Midbrain (tissue), 1 donor: Measurements from ENCODE around the gene WDR37.
"Not testable (repeated sequence)": the region's sequence is repeated elsewhere in the genome, so short reads cannot be mapped to it uniquely, and the experiment has no call there.

Experiments used
- DNase-seq: peaks from one replicate; lab custom pipeline; 2025; lab: John Stamatoyannopoulos, UW

Gene WDR37

GRCh38 chr10:1107679-1108078, 51.5 kb downstream of the WDR37 start:
- no peak for DNase-seq

GRCh38 chr10:1109795-1110673, 53.8 kb downstream of the WDR37 start:
- DNase-seq, result peak; percentile 36

GRCh38 chr10:1110674-1111119, 54.5 kb downstream of the WDR37 start:
- no peak for DNase-seq

- DNase-seq, result no peak
Observed at GRCh38 chr10:1114315-1114714, 58.1 kb downstream of the WDR37 start.

GRCh38 chr10:1114719-1115606, 58.8 kb downstream of the WDR37 start:
- no peak for DNase-seq

- no peak for DNase-seq
Observed at GRCh38 chr10:1115607-1115955, 59.4 kb downstream of the WDR37 start.

GRCh38 chr10:1116051-1116450, 59.9 kb downstream of the WDR37 start:
- no peak for DNase-seq

GRCh38 chr10:1116696-1117280, 60.6 kb downstream of the WDR37 start:
- no peak for DNase-seq

- no peak for DNase-seq
Observed at GRCh38 chr10:1117651-1118050, 61.5 kb downstream of the WDR37 start.

- not testable (repeated sequence) for DNase-seq
Observed at GRCh38 chr10:1118318-1118717, 62.1 kb downstream of the WDR37 start.

GRCh38 chr10:1119027-1119426, 62.8 kb downstream of the WDR37 start:
- no peak for DNase-seq

- no peak for DNase-seq
Observed at GRCh38 chr10:1119501-1119900, 63.3 kb downstream of the WDR37 start.

- DNase-seq, result no peak
Observed at GRCh38 chr10:1120306-1120705, 64.1 kb downstream of the WDR37 start.

GRCh38 chr10:1120801-1121211, 64.6 kb downstream of the WDR37 start:
- DNase-seq, result no peak

- DNase-seq, result no peak
Observed at GRCh38 chr10:1121271-1121970, 65.2 kb downstream of the WDR37 start.

GRCh38 chr10:1122349-1122748, 66.2 kb downstream of the WDR37 start:
- no peak for DNase-seq

- no peak for DNase-seq
Observed at GRCh38 chr10:1123198-1123597, 67.0 kb downstream of the WDR37 start.

- no peak for DNase-seq
Observed at GRCh38 chr10:1123972-1124371, 67.8 kb downstream of the WDR37 start.

- no peak for DNase-seq
Observed at GRCh38 chr10:1124796-1125195, 68.6 kb downstream of the WDR37 start.

- no peak for DNase-seq
Observed at GRCh38 chr10:1126461-1126860, 70.3 kb downstream of the WDR37 start.

GRCh38 chr10:1127629-1128028, 71.4 kb downstream of the WDR37 start:
- no peak for DNase-seq

- DNase-seq, result no peak
Observed at GRCh38 chr10:1128115-1128514, 71.9 kb downstream of the WDR37 start.
